ENCODE results near the gene PRKAR2B.

Gene PRKAR2B

GRCh38 chr7:107076781-107077698 is 32.5 kb downstream of the PRKAR2B start:
- ChIA-PET CTCF (no interaction called here), POLR2A (no interaction called here)
- no peak for DNase-seq (ENCODE audit: extremely low spot score)
- no peak for TF ChIP-seq CTCF (IDR thresholded peaks at IDR 0.05; ENCODE audit: control extremely low read depth, extremely low read depth, low read depth, missing control alignments)

DNA sequence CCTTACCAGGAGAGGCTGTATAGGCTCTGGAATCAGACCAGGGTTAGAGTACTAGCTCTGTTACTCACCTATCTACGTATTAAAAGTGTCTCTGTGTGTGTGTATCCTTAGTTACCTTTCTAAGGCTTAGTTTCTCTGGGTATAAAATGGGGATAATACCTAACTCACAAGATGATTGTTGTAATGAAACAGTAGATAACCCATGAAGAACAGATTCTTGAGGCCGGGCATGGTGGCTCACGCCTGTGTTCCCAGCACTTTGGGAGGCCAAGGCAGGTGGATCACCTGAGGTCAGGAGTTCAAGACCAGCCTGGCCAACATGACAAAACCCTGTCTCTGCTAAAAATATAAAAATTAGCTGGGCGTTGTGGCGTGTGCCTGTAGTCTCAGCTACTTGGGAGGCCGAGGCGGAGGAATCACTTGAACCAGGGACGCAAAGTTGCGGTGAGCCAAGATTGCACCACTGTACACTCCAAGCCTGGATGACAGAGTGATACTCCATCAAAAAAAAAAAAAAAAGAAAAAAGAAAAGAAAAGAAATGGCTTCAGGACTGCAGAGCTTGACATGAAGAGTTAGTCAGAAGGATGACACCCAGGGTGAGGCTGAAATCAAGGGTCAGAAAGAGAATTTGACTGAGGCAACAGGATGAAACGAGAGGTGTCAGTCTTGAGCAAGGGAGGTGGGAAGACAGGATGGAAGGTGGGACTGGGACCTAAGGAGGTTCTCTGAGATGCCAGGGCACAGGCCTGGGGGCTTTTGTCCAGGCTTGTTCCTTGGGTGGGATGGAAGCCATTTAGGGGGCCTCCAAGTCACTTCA is 33.4 kb downstream of the PRKAR2B start:
- POLR2A ChIA-PET: no interaction called here
- no peak for TF ChIP-seq CTCF (IDR thresholded peaks at IDR 0.05; ENCODE audit: control extremely low read depth, extremely low read depth, low read depth, missing control alignments)
- CTCF ChIA-PET: no interaction called here
- no peak for DNase-seq (ENCODE audit: extremely low spot score)

DNA sequence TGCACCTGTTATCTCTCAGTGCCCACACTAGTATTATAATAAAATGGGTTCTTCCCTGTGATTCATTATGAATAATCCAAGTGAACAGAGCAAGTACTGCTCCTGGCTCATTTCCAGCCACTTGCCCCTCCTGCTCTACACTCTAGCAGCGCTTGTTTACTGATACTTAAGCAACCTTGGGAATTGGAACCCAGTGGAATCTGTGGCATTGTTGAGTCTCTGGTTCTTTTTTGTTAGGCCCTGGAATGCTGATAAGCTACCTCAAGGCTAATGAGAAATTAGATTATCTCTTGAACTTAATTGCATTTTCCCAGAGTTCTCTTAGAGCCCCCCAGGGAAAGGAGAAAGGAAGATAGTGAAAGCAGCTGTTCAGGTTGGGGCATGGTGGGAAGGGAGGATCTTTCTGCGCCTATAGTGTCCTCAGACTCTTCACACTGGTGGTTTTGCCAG is 34.0 kb downstream of the PRKAR2B start:
- POLR2A ChIA-PET: no interaction called here
- TF ChIP-seq CTCF (IDR thresholded peaks at IDR 0.05; ENCODE audit: control extremely low read depth, extremely low read depth, low read depth, missing control alignments): no peak
- DNase-seq (ENCODE audit: extremely low spot score): no peak
- CTCF ChIA-PET: interaction anchor here (0.9 kb wide), 1 partner anchor 10 kb away, joined by 3 read pairs; no protein-coding TSS in a partner anchor

DNA sequence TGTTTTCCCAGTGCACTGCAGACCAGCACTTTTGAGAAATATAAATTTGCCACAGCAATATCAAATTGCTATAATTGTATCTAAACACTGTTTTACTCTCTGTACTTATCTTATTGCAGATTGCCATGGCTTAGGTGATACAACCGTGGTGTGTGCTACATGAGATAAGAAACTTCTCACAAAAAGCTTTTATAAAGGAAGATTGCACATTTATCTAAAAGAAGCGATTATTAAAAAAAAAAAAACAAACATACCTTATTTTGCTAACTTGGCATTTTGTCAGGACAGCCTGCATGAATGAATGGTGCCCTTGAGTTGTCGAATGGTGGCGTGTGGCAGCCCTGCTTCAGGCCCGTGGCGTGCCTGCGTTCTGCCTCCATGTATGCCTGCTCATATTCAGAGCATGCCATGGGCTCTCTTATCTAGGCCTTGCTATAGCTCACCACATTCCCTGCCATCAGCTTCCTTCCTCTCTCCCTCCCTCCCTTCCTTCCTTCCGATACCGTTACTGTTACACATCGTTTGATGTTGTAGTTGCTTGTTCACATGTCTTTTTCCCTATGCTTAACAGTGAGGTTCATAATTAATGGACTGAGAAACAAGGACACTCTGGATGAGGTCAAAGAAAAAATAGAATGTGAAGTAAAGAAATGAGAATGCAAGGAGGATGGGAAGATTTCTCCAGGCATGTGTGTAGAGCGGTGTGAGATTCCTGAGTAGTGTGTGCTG is 34.9 kb downstream of the PRKAR2B start:
- POLR2A ChIA-PET: no interaction called here
- CTCF ChIA-PET: interaction anchor here (0.9 kb wide), 1 partner anchor 9 kb away, joined by 3 read pairs; no protein-coding TSS in a partner anchor
- no peak for DNase-seq (ENCODE audit: extremely low spot score)
- no peak for TF ChIP-seq CTCF (IDR thresholded peaks at IDR 0.05; ENCODE audit: control extremely low read depth, extremely low read depth, low read depth, missing control alignments)

DNA sequence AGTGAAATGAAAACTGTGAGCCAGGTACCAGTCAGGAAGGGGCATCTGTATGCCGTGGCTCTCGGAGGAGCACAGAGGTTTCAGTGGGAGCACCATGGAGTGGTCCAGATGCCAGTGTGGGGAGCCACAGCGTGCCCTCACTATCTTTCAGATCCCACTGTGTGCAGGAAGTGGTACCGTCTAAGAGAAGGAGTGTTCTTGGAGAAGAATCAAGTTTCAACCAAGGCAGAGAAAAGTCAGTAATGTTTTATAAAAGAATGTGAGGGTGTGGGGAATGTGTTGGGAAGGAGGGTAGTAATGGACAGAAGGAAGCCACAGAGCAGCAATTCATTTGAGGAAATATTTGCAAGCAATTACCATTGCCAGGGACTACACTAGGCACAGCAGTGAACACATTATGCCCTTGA is 35.6 kb downstream of the PRKAR2B start:
- no peak for TF ChIP-seq CTCF (IDR thresholded peaks at IDR 0.05; ENCODE audit: control extremely low read depth, extremely low read depth, low read depth, missing control alignments)
- no peak for DNase-seq (ENCODE audit: extremely low spot score)
- CTCF ChIA-PET: interaction anchor here (1.0 kb wide), 1 partner anchor 17 kb away, joined by 3 read pairs; no protein-coding TSS in a partner anchor
- POLR2A ChIA-PET: no interaction called here

GRCh38 chr7:107080533-107080932 is 36.0 kb downstream of the PRKAR2B start:
- ChIA-PET POLR2A (no interaction called here), CTCF (interaction anchor here (1.0 kb wide), 1 partner anchor 18 kb away, joined by 3 read pairs; no protein-coding TSS in a partner anchor)
- TF ChIP-seq CTCF (IDR thresholded peaks at IDR 0.05; ENCODE audit: control extremely low read depth, extremely low read depth, low read depth, missing control alignments): no peak
- no peak for DNase-seq (ENCODE audit: extremely low spot score)

All from GM10248 (cell line).